Measurements from ENCODE around the gene TMEM150A.
A peak's percentile ranks its signal among the peaks of the same experiment; 100 is the strongest.
"Not testable (repeated sequence)": the region's sequence is repeated elsewhere in the genome, so short reads cannot be mapped to it uniquely, and the experiment has no call there.

Gene TMEM150A, protein sequence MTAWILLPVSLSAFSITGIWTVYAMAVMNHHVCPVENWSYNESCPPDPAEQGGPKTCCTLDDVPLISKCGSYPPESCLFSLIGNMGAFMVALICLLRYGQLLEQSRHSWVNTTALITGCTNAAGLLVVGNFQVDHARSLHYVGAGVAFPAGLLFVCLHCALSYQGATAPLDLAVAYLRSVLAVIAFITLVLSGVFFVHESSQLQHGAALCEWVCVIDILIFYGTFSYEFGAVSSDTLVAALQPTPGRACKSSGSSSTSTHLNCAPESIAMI

DNA sequence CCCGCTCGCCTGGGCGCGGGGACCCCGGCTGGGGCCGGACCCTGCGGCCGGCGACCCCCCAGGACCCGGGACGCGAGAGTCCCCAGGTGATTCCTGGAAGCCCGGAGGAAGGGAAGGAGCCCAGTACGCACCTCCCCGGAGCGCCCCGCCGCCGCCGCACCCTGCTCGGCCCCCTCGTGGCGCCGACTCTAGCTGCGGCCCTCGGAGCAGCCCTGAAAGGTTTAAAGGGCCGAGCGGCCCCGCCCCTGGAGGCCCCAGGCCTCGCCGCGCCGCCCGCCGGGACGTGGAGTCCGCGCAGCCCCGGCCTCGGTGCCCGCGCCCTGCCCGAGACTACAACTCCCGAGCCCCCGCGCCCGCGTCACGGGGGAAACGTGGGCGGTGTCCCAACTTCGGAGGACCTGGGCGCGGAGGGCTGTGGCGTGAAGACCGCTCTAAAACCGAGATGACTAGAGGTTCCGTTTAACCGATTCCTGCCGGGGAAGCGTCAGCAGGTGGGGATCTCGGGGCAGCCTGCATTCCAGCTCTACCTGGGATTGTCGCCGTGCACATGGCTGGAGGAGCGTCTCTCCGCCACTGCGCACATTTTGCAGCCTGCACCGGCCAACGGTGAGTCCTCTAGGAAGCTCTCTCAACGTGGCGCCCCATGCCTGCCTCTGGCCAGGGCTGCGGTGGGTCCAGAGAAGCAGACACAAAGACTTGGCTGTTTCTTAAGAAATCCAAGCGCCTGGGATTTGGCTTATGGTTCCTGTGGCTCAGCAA, at the start of gene TMEM150A:
TMEM150A (minus strand) TSS at position 223 of the 759 bp plus-strand sequence. CDS start 750 bp downstream, outside the sequence.
- peak; percentile 93 for DNase-seq (ENCODE audit: low spot score)

DNA sequence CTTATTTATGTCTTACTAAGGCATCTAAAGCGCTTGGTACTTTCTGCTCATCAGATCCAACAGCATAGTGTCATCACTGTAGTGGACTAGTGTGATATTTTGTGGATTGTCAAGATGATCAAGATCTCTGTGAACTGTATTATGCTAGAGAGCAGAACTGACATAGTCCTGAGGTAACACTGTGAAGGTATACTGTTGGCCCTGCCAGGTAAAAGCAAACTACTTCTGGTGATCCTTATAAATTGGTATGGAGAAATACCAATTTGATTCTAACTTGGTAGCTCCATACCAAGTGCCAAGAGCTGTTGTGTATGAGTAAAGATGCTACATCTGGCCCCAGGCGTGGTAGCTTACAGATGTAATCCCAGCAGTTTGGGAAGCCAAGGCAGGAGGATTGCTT, 49.6 kb upstream of the TMEM150A start:
- DNase-seq (ENCODE audit: low spot score): no peak

DNA sequence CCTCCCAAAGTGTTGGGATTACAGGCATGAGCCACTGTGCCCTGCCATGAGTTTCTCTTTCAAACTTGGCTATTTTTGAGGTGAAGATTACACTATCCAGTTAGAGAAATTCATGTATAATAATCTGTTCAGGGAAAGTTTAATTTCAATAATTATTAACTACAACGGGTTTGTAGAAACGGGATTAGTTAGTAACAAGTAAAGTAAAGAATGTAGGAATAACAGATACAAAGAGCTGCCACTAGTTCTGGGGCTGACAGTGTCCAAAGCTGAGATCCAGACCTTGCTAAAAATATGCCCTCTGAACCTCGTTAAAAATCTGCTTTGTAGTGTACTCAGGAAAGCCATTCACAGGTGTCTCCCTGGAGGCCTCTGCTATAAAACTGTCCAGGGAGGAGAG, 48.6 kb upstream of the TMEM150A start:
- no peak for DNase-seq (ENCODE audit: low spot score)

DNA sequence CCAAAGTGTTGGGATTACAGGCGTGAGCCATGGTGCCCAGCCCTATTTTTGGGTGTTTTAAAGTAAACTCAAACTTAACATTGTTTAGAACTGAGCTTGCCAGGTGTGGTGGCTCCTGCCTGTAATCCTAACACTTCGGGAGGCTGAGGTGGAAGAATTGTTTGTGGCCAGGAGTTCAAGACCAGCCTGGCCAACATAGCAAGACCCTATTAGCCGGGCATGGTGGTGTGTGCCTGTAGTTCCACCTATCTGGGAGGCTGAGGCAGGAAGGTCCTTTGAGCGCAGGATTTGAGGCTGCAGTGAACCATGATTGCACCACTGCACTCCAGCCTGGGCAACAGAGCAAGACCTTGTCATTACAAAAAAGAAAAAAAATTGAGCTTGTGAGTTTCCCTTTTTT, 48.0 kb upstream of the TMEM150A start:
- DNase-seq (ENCODE audit: low spot score): no peak

DNA sequence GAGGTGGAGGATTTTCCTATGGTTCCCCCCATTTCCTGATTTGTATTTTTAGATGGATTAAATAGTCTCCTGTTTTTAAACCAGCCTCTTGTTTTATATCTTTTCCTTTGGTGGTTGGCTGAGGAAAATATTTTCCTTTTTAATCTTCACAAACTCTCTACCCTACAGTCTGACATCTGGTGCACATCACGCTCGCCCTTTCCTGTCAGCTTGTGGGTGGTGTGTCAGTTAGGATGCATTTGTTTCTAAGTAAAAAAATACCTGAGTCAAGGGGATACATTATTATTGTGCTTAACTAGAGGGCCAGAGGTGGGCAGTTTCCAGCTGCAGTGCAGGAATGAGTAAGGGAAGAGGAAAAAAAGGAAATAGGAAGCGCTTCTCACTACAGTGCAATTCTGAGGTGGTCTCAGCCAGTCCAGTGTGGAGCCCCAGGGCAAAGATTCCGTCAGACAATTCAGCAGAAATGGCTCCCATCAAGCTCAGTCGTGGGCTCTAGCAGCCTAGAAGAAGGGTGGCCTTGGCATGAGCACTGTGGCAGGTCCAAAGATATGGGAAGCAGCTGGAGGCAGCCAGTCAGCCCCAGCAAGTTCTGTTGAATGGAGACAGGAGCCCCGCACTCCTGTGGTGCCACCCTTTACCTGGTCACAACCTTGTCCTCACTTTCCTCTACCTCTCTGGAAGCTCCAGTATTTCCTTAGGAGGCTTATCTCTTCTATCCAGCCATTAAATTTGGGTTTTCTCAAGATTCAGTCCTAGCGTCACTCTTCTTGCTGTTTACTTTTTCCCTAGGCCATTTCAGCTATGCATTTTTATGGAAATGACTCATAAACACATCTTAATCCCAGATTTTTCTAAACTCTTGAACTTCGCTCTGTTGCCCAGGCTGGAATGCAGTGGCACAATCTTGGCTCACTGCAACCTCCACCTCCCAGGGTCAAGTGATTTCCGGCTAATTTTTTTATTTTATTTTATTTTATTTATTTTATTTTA, 47.0 kb upstream of the TMEM150A start:
- no peak for DNase-seq (ENCODE audit: low spot score)

DNA sequence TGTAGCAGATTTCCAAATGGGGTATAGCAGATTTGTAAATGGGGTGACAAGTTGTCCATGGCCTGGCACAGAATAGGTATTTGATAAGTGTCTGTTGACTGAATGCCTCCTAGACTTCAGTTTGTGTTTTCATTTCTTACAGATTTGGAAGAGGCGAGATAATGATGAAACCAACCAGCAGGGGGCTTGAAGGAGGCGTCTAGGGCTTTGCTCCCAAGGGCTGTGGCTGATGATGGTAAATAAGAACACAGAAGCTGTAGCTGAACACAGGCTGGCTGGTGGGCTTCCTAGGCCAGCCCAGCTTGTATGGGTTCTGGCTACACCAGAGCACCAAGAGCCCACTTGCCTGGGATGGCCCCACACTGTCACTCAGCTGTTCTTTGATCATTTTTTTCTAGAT, 46.1 kb upstream of the TMEM150A start:
- DNase-seq (ENCODE audit: low spot score): no peak

DNA sequence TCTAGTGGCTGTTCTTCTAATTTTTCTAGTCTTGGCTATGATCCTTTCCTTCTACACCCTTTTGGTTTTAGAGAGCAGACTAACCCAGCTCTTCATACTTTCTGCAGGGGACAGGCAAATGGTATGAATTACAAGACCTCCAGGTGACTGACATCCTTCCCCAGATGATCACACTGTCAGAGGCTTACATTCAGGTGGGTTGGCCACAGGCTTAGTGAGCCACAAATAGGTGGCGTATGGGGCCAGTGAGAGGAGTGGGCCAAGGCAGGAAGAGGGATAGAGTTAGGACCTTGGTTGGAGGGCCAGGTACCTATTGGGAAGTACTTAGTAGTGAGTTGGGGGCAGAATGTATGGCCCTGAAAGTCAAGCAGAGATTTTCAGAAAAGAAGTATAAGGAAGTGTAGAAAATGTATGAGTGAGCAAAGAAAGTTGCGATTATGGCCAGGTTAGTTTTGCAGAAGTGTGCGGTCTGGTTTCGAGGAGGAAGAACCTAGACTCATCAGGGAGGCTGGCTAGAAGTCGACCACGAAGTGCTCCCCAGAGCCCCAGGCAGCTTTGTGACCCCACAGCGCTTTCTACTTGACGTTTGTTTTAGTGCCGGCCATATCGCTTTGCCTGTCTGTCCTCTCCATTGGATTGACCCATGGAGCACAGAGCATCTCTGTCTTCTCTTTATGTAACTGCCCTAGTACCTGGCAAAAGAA, 45.5 kb upstream of the TMEM150A start:
- no peak for DNase-seq (ENCODE audit: low spot score)

DNA sequence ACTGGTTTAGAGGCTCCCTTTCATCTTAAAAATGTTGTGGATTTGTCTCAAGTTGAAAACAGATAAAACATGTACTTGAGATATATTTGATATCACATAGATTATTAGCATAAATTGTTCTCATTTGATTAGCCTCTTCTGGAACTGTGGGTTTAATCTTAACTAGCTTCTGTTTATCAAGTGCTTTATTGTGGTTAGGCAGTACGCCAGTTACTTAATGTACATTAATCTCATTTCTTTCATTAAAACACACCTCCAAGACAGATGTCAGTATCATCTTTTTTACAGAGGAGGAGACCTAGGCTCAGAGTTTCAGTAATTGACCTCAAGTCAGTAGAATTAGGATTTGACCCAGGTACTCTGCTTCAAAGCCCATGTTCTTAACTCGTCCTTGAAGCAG, 43.7 kb upstream of the TMEM150A start:
- DNase-seq (ENCODE audit: low spot score): no peak

DNA sequence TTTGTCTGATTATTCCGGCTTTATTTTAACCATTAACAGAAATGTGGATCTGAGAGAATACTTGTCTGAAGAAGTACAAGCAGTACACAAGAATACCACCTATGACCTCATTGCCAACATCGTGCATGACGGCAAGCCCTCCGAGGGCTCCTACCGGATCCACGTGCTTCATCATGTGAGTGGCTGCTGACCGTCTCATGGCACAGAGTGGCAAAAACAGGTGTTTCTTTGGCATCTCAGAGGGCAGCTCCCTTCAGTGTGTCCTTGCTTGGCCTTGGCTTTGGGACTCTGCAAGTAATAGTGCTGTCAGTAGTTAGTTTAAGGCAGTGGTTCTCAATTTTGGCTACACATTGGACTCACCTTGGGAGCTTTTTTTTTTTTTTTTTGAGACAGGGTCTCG, 42.4 kb upstream of the TMEM150A start:
- DNase-seq (ENCODE audit: low spot score): no peak

DNA sequence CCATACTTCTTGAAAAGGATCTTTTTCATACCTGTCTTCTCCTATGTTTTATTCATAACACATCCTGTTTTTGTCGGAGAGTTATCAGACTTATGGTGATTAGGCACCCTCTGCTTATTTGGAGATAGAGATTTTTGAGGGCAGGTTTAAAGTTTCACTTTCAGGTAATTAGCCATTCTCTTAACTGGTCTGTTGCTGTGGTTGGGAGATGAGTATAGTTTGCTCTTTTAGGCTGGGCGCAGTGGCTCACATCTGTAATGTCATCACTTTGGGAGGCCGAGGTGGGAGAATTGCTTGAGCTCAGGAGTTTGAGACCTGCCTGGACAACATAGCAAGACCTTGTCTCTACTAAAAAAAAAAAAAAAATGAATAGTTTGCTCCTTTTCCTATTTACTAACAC, 40.2 kb upstream of the TMEM150A start:
- no peak for DNase-seq (ENCODE audit: low spot score)

DNA sequence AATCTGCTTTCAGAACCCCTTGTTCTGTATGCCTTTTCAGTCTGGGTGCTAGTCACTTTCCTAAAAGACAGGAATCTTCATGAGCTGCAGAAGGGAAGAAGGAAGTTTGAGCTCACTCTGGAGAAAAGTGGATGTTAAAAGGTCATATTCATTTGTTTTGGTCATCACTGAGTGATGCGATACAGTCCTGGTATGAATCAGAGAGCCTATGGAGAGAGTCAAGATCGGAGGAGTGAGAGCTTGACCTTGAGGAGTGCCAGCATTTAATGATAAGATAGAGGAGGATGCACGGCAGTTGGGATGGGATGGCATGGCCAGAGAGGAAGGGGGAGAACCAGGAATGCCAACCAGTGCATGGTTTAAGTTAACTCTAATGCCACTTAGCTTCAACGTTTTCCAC, 33.1 kb upstream of the TMEM150A start:
- DNase-seq (ENCODE audit: low spot score): no peak

DNA sequence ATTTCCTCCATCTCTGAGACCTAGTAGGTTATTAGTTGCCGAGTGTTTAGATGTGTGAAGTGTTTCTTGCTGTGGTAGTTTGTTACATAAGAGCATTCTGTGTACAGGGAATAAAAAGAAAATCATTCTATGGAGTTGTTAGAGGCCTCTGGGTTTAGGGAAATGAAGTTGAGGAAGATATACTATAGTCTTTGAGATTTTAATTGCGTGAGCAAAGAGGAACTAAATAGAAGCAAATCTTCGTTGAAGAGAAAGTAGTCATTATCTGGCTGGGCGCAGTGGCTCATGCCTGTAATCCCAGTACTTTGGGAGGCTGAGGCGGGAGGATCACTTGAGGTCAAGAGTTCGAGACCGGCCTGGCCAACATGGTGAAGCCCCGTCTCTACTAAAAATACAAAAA, 32.5 kb upstream of the TMEM150A start:
- DNase-seq (ENCODE audit: low spot score): no peak

DNA sequence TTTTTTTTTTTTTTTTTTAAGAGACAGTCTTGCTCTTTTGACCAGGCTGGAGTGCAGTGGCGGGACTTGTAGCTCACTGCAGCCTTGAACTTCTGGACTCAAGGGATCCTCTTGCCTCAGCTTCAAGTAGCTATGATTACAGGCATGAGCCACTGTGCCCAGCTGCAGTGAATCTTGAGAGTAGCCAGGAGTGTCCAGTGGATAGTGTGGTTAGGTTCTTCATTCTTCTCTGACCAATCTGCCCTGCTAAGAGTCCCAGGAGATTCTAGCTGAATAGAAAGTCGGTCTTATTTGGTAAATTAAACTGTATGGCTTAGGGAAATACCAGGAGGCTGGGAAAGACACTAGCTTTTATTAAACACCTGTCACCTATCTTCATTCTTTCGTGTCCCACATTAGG, 28.8 kb upstream of the TMEM150A start:
- no peak for DNase-seq (ENCODE audit: low spot score)

DNA sequence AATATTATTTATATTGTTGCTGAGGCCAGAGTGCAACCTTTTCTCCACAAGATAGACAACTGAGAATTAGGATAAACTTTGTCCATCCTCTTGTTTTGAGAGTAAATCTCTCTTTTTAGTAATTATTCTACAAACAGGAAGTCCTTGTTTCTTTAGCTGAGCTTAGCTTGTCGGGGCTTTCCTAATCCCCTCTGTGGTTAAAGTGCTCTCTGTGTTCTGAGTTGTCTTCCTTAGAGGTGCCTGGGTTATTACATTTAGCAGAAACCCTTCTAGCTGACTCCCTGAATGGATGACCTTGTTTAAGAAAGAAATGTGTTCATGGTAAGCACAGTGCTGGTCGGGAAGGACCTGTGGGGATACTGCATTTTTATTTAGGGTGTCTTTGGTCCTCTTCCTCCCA, 26.2 kb upstream of the TMEM150A start:
- DNase-seq (ENCODE audit: low spot score): no peak

DNA sequence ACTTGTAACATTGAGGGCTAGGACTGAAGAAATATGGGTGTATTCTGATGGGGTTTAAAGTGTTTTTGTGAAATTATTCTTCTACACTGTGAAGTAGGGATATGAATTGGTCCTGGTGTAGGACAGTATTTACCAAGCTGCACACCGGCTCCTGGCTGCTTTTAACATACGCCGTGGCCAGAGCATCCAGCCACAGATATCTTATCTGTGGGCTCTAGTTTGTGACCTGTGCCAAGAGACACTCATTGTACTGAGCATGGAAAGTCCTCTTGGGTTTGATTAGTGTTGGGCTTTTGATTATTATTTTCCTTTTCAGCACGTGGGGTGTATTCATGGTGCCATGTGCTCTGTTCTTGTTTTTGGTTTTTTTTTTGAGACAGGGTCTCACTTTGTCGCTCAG, 21.5 kb upstream of the TMEM150A start:
- DNase-seq (ENCODE audit: low spot score): no peak

DNA sequence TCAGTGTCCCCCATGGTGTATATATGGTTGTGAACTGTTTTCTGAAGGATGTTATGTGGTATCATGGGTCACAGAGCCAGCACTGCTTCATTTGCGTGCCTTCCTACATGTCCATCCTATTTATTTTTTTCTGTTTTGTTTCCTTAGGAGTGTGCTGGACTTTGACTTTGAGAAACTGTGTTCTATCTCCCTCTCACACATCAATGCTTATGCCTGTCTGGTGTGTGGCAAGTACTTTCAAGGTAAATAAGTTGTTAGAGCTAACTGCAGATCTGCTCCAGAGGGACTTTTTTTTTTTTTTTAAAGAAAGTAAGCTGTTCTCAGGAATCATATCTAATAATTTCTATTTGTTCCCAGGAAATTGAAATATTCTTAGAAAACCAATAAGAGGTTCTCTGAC, 18.8 kb upstream of the TMEM150A start:
- DNase-seq (ENCODE audit: low spot score): no peak

DNA sequence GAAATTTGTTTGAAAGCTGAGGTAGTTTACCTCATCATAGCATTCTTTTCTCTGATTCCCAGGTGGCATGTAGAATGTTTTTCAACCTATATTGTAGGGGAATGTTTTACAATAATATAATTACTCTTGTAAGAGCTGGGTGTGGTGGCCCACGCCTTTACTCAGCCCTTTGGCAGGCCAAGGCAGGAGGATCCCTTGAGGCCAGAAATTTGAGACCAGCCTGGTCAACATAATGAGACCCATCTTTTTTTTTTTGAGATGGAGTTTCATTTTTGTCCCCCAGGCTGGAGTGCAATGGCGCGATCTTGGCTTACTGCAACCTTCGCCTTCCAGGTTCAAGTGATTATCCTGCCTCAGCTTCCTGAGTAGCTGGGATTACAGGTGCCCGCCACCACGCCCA, 17.1 kb upstream of the TMEM150A start:
- no peak for DNase-seq (ENCODE audit: low spot score)

DNA sequence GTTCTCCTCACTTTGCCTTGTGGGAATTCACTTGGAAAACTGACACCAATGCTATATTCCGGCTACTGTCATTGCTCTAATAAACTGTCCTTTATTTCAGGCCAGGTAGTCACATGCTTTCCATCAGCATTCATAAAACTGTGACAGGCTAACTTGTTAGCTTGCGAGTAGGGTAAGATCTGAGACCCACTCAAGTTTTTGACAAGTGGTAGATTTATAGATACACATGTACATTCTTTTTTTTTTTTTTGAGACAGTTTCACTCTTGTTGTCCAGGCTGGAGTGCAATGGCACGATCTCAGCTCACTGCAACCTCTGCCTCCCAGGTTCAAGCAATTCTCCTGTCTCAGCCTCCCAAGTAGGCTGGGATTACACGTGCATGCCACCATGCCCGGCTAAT, 15.2 kb upstream of the TMEM150A start:
- not testable (repeated sequence) for DNase-seq (ENCODE audit: low spot score)

DNA sequence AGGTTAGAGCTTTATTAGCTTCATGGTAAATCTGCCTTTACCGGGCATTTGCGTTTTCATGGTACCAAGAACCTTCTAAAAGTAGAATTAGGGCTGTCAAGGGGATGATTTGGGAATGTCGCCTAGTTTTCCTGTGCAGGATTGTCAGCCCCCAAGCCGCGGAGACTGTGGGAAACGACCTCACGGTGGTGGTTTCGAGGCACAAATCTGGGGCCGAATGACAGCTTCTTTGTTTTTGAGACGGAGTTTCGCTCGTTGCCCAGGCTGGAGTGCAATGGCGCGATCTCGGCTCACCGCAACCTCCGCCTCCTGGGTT, 12.9 kb upstream of the TMEM150A start:
- DNase-seq (ENCODE audit: low spot score): no peak

DNA sequence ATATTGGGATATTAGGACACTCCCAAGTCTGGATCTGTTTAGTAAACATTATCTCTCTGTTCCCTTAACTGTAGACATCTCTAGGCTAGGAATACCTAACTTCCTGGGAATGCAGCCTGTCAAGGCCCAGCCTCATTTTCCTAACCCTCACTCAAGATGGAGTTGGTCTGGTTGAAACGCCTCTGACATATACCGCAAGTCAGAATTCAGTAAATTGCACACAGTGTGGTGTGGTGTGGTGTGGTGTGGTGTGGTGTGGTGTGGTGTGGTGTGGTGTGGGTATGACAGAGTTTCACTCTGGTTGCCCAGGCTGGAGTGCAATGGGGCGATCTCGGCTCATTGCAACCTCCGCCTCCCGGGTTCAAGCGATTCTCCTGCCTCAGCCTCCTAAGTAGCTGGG, 12.3 kb upstream of the TMEM150A start:
- not testable (repeated sequence) for DNase-seq (ENCODE audit: low spot score)

DNA sequence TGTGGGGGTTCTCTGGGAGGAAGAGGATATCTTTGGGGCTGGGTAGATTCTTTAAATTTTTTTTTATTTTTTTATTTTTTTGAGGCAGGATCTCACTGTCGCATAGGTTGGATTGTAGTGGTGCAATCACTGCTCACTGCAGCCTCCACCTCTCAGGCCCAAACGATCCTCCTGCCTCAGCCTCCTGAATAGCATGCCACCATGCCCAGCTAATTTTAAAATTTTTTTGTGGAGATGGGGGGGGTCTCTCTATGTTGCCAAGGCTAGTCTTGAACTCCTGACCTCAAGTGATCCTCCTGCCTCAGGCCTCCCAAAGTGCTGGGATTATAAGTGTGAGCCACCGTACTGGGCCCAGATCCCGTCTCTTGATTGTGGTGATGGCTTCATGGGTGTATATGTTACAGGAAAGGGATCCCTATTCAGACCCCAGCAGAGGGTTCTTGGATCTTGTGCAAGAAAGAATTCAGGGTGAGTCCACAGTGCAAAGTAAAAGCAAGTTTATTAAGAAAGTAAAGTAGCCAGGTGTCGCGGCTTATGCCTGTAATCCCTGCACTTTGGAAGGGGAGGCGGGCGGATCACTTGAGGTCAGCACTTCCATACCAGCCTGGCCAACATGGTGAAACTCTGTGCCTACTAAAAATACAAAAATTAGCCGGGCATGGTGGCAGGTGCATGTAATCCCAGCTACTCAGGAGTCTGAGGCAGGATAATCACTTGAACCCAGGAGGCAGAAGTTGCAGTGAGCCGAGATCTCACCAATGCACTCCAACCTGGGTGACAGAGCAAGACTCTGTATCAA, 11.4 kb upstream of the TMEM150A start:
- DNase-seq (ENCODE audit: low spot score): no peak
